ENCODE measurements around the gene KRT33B.
"Not testable (repeated sequence)": the region's sequence is repeated elsewhere in the genome, so short reads cannot be mapped to it uniquely, and the experiment has no call there.

The KRT33B gene

GRCh38 chr17:41393294-41393693 lies 23.7 kb upstream of the KRT33B start:
- DNase-seq, result no peak

DNA sequence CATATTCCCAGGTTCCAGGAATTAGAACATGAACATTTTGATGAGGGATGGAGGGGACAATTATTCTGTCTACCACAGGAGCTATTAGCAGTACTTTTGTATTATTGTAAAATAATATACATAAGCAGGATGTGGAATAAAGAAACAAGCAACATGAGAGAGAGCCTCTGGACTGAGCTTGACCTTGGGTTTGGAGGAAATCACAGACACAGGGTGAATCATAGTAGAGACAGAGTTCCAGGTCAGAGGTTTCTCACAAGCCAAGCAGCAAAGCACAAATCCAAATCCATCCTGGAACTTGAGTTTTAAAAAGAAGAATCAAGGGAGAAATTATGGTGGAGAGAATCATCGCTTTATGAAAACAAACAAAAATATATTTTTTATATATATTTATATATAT lies 22.7 kb upstream of the KRT33B start:
- no peak for DNase-seq

DNA sequence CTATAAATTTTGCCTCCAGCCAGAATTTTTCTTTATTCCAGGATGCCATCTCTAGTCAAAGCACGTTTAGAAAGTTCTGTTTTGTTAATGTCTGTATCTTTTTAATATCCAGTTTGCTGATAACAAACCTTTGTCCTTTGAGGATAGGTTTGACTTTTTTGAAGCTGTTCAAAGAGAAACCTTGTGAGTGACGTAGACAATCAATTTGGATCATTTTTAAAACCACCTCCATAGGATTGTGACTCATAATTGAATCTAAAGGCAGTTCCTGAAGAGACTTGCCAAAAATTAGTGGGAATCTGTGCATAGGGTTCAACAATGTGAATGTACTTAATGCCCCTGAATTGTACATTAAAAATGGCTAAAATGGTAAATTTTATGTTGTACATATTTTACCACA lies 21.9 kb upstream of the KRT33B start:
- no peak for DNase-seq

- DNase-seq, result no peak
Observed at GRCh38 chr17:41390411-41390938, 20.9 kb upstream of the KRT33B start.

- no peak for DNase-seq
Observed at GRCh38 chr17:41387670-41388069, 18.1 kb upstream of the KRT33B start.

DNA sequence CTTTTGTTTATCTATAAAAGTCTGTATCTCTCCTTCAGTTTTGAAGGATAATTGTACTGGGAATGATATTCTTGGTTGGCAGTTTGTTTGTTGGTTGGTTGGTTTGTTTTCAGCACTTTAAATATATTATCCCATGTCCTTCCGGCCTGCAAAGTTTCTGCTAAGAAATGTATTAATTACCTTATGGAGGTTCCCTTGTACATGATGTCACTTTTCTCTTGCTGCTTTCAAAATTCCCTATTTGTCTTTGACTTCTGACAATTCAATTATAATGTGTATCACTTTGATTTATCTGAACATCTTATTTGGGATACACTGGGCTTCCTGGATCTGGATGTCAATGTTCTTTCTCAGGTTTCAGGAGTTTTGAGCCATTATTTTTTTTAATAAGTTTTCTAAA lies 16.6 kb upstream of the KRT33B start:
- DNase-seq, result no peak

DNA sequence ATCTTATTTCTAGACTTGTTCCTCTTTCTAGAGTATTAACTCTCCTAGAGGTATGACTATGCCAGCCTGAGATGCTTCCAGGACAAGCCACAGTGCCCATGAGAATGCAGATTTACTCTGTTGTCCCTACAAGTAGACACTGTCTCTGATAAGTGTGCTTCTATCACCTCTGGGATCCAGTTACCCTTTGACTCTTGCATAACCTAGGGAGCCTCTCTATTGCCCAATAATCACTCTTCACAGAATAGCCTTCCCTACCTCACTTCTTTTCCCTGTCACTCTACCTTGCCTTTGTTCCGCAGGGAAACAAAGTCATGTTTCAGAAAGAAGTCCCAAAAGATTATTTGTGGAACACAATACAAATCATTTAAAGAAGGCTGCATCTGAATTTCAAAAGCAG lies 14.1 kb upstream of the KRT33B start:
- no peak for DNase-seq

DNA sequence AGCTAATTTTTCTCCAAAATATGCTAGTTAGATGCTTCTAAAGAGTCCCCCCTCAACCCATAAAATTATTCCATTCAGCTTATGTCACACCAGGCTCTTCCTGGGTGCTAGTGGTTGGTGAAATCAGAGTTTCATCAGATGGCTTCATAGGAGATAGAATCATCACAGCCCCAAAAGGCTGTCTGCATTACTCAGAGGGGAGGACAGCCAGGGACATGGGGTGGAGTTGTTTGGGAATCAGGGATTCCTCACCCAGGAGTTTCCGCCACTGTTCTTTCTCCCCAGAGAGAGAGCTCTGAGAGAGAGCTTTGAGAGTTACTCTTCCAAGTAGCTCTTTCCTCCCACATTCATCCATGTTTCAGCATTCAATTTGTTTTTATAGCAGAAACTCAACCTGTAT lies 12.8 kb upstream of the KRT33B start:
- no peak for DNase-seq

GRCh38 chr17:41381943-41382342 lies 12.3 kb upstream of the KRT33B start, which contains the start of gene KRT34:
Gene KRT34, minus strand, starts transcription at chr17:41382306. Its CDS starts 60 bp downstream, at chr17:41382246.
- not testable (repeated sequence) for DNase-seq

GRCh38 chr17:41380091-41380490 lies 10.5 kb upstream of the KRT33B start:
- DNase-seq, result not testable (repeated sequence)

GRCh38 chr17:41377546-41377945 lies 7.9 kb upstream of the KRT33B start:
- no peak for DNase-seq

DNA sequence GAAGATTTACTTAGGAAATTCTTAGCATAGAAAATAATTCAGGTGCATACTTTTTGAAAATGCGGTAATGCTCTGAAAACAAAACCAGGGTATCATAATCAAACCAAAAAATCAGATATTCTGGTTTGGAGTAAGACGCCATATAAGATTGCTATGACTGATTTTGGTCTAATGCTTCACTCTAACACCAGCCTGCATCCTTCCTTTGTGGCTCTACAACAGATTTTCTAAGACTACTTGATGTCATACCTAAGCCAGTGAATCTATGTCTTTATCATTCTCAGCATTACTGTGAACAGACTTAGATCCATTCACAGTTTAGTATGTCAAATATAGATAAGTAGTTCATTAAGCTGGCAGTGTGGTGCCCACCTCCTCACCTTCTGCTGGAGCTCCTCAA lies 590 bp downstream of the KRT33B start:
- DNase-seq, result no peak

- DNase-seq, result no peak
Observed at GRCh38 chr17:41367426-41368075, 2.1 kb downstream of the KRT33B start.

- no peak for DNase-seq
Observed at GRCh38 chr17:41366070-41366469, 3.5 kb downstream of the KRT33B start.

GRCh38 chr17:41363881-41364280 lies 5.7 kb downstream of the KRT33B start:
- no peak for DNase-seq

- DNase-seq, result no peak
Observed at GRCh38 chr17:41360296-41360995, 9.2 kb downstream of the KRT33B start.

DNA sequence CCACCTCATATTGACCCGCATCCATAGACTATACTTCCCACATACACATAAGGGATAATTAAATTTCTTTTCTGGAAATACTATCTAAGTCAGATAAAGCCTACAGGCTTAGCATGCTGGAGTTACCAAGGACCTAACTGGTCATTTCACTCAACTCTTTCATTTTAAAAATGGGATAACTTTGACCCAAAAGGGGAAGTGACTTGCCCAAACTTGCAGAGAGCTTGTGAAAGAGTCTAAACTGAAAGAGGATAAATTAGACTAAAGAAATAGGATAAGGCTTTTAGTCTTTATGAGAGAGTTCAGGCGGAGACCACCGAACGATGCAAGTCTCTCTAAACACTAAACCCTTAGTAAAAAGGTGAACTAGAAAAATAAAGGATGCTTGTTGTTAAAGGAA lies 15.1 kb downstream of the KRT33B start:
- no peak for DNase-seq

DNA sequence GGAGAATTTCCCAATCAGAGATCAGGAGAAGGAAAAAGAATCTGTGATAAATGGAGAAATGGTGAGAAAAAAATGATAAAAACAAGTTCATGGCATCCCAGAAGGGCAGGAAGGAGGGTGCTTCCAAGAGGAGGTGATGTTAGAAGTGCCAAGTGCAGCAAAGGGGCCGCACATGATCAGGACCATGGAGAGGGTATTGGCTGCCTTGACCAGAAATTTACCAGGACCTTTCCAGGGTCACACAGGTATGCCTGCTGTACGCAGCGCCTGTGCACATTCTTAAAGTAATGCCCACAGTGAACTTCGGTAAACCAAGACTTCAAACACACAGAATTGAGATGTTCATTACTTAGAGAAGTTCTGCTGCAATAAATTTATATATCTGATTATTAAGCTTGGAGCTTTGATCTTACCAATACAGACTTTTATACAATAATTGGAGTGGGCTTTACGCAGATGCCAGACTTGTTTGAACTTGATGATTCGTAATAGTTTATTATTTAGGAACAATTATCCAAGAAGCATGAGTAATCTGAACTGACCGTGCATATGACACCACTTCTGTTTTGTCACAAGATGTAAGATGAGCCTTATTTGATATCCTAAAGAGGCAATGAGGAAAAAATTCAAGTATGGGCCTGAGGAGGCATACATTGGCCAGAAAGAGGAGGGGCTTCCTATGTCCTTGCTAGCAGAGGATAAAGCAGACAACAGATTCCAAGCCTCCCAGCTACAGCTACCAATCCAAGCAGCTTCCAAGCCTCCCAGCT lies 16.8 kb downstream of the KRT33B start:
- no peak for DNase-seq

- DNase-seq, result no peak
Observed at GRCh38 chr17:41351177-41351576, 18.4 kb downstream of the KRT33B start.

DNA sequence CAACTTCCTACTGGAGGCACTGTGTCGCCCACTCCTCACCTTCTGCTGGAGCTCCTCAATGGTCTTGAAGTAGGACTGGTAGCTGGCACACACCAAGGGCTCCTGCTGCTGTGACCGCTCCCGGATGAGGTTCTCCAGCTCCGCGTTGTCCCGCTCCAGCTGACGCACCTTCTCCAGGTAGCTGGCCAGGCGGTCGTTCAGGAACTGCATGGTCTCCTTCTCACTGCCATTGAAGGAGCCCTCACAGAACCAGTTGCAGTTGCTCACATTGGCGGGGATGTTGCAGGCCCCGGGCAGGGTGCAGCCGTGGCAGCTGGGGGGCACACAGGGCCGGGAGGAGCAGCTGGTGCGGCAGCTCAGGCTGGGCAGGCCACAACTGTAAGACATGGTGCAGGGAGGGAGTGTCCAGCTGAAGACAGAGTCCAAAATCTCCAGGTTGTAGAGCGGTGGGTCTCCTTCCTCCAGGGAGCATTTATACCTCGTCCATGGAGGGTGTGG lies 19.2 kb downstream of the KRT33B start, which contains the start of gene KRT33A:
Gene KRT33A, minus strand, starts transcription at position 448 of the 498 bp plus-strand sequence. Its CDS starts 61 bp downstream, at position 387.
- not testable (repeated sequence) for DNase-seq

- DNase-seq, result no peak
Observed at GRCh38 chr17:41347869-41348760, 21.5 kb downstream of the KRT33B start.

- not testable (repeated sequence) for DNase-seq
Observed at GRCh38 chr17:41346421-41346820, 23.2 kb downstream of the KRT33B start.
